HL-60/S4 (cell line): Measurements from ENCODE around the gene ADRM1.

Experiments used
- in situ Hi-C: fragments of 300-500 bp; cut with MboI; formaldehyde crosslinking; loops from 2 replicates; pipeline ENCODE4 v1.14.3; 2022; ENCODE audit warnings: low sequenced_read_pairs

The ADRM1 gene

GRCh38 chr20:62309947-62310756, 7.4 kb downstream of the ADRM1 start:
- in situ Hi-C loops, result loop anchor here (10.0 kb wide), 1 partner anchor 485 kb away; the partner anchor contains the start of gene MRGBP

GRCh38 chr20:62310757-62311121, 7.9 kb downstream of the ADRM1 start:
- in situ Hi-C loops, result no loop called here

- in situ Hi-C loops, result no loop called here
Observed at GRCh38 chr20:62311150-62311549, 8.4 kb downstream of the ADRM1 start.

GRCh38 chr20:62311832-62312661, 9.2 kb downstream of the ADRM1 start:
- in situ Hi-C loops, result no loop called here

GRCh38 chr20:62312662-62312977, 9.8 kb downstream of the ADRM1 start:
- in situ Hi-C loops, result no loop called here

- in situ Hi-C loops, result no loop called here
Observed at GRCh38 chr20:62313021-62313420, 10.2 kb downstream of the ADRM1 start.

- in situ Hi-C loops, result no loop called here
Observed at GRCh38 chr20:62313460-62314338, 10.9 kb downstream of the ADRM1 start.

GRCh38 chr20:62314339-62314638, 11.5 kb downstream of the ADRM1 start:
- in situ Hi-C loops, result no loop called here

GRCh38 chr20:62314711-62315302, 12.0 kb downstream of the ADRM1 start:
- in situ Hi-C loops, result no loop called here

GRCh38 chr20:62315773-62316172, 13.0 kb downstream of the ADRM1 start:
- in situ Hi-C loops, result no loop called here

- in situ Hi-C loops, result no loop called here
Observed at GRCh38 chr20:62316331-62317166, 13.8 kb downstream of the ADRM1 start.

GRCh38 chr20:62317167-62317655, 14.4 kb downstream of the ADRM1 start:
- in situ Hi-C loops, result no loop called here

- in situ Hi-C loops, result no loop called here
Observed at GRCh38 chr20:62318400-62319345, 15.9 kb downstream of the ADRM1 start.

- in situ Hi-C loops, result no loop called here
Observed at GRCh38 chr20:62319346-62319909, 16.6 kb downstream of the ADRM1 start.

GRCh38 chr20:62320581-62321354, 18.0 kb downstream of the ADRM1 start:
- in situ Hi-C loops, result no loop called here

GRCh38 chr20:62321521-62321948, 18.7 kb downstream of the ADRM1 start:
- in situ Hi-C loops, result no loop called here

- in situ Hi-C loops, result no loop called here
Observed at GRCh38 chr20:62321975-62322374, 19.2 kb downstream of the ADRM1 start.
